Keratinocyte (primary cell): ENCODE measurements around the gene FAM83C.

ENCODE experiments used
- CTCF ChIP-seq, 3 experiments: IDR thresholded peaks in 1 of 3; conservative IDR thresholded peaks in 1 of 3; optimal IDR thresholded peaks in 1 of 3; 2 replicates in 2 of 3; 3 replicates in 1 of 3; pipeline versions ENCODE3 to v1.5.1; 2011; ENCODE audit warnings: low read length in 3 of 3, mild to moderate bottlenecking in 3 of 3, moderate library complexity in 2 of 3, control low read depth in 1 of 3, inconsistent platforms in 1 of 3; ENCODE audit not compliant: insufficient read depth in 2 of 3; ENCODE audit errors: extremely low read depth in 1 of 3
- EZH2 ChIP-seq: IDR thresholded peaks from one replicate; pipeline ENCODE4 v1.6.1; 2012; ENCODE audit warnings: inconsistent platforms, mild to moderate bottlenecking, low read length, moderate library complexity

DNA sequence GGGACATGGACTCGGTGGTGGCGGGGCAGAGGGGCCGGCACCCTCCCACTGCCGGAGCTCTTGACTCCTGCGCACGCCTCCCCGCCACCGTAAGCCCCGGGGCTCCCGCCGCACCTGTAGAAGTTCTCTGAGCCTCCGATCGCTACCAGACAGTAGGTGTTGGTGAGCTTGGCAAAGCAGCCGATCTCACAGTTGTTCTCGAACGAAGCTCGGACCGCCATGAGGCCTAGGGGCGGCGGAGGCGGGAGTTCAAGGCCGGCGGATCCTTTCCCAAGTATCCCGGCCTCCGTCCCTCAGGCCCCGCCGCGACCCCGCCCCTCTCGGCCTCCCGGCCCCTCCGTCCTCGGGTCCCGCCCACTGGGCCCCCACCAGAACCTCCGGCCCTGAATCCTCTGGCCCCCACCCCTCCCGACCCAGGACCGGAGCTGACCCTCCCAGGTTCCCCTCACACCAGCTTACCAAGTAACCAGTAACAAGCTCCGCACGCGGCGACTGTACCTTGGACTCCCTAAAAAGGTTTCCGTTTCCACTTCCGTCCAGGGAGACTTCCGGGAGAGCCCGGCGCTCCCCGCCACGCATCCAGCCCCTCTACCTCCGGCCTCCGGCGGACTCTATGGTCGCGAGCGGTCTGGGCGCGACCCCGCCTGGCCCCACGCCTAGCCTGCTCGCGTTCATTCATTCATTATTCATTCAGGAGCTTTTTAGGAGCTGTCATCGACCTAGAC, 7.8 kb downstream of the FAM83C start, which contains the start of gene EIF6:
- TF ChIP-seq CTCF (optimal IDR thresholded peaks at IDR 0.05 in 1 of 3, IDR thresholded peaks at IDR 0.05 in 1 of 3, conservative IDR thresholded peaks at IDR 0.05 in 1 of 3; ENCODE audit: extremely low read depth in 1 of 3, insufficient read depth in 2 of 3, low read length in 3 of 3) = no peak
- TF ChIP-seq EZH2 = no peak
